Astrocyte of the cerebellum (primary cell): Measurements from ENCODE around the gene NPY5R.

Source experiments
- DNase-seq: peaks from one replicate; pipeline ENCODE4 v3.0.0-alpha.2; 2011; ENCODE audit warnings: low read depth
- H3K4me3 ChIP-seq: 2 replicates; pipeline ENCODE4 v1.5.1; 2011; ENCODE audit warnings: mild to moderate bottlenecking, low read depth, low read length, moderate library complexity
- in situ Hi-C: cut with HindIII; loops from 2 replicates; pipeline ENCODE4 v1.10.0; 2017; ENCODE audit warnings: low sequenced_read_pairs
- TF ChIP-seq, protein P1 (sequence below): IDR thresholded peaks from 2 replicates; pipeline ENCODE4 v1.5.1; 2012; ENCODE audit warnings: low read length, low read depth, moderate library complexity, mild to moderate bottlenecking; ENCODE audit errors: missing control alignments

Gene NPY5R

DNA sequence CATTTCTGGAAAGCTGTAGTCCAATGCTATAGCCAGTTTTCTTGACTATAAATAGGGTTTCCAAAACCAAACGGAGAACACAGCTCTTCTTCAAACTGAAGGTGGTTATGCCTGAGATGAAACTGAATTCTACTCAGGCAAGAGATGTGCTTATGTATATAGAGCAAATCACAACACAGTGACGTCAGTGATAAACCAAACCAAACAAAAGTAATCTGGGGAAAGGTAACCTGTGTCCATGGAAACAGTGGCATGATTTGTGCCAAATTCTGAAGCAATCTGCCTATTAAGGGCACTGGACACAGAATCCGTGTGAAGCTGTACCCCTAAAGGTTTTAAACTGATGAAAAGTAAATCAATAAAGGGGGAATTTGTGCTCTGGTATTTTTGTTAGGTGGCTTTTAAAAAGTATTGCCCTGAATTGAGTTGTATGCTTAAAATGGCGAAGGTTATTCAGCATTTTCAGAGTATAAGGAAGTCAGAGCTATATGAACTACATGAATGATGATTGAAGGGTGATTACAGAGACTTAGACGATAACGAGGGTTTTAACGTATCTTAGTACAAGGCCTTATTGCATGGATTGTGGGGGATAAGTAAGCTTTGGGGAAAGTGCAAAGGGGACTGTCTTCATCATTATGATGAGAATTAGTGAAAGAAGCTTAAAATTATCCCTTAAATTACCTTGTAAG lies 38.6 kb downstream of the NPY5R start:
- DNase-seq = no peak
- in situ Hi-C loops = no loop called here
- H3K4me3 ChIP-seq = no peak overlapping the region
- TF ChIP-seq, protein P1, sequence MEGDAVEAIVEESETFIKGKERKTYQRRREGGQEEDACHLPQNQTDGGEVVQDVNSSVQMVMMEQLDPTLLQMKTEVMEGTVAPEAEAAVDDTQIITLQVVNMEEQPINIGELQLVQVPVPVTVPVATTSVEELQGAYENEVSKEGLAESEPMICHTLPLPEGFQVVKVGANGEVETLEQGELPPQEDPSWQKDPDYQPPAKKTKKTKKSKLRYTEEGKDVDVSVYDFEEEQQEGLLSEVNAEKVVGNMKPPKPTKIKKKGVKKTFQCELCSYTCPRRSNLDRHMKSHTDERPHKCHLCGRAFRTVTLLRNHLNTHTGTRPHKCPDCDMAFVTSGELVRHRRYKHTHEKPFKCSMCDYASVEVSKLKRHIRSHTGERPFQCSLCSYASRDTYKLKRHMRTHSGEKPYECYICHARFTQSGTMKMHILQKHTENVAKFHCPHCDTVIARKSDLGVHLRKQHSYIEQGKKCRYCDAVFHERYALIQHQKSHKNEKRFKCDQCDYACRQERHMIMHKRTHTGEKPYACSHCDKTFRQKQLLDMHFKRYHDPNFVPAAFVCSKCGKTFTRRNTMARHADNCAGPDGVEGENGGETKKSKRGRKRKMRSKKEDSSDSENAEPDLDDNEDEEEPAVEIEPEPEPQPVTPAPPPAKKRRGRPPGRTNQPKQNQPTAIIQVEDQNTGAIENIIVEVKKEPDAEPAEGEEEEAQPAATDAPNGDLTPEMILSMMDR = no peak

DNA sequence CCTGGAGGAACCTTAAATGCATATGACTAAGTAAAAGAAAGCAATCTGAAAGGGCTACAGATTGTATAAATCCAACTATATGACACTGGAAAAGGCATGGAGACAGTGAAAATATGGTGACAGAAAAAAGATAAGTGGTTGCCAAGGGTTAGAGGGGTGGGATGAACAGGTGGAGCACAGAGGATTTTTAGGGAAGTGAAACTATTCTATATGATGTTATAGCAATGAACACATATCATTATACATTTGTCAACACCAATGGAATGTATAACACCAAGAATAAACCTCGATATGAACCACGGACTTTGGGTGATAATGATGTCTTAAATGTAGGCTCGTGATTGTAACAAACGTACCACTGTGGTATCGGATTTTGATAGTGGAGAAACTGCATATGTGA lies 40.7 kb downstream of the NPY5R start:
- TF ChIP-seq, protein P1 = no peak
- H3K4me3 ChIP-seq = no peak overlapping the region
- in situ Hi-C loops = no loop called here
- DNase-seq = no peak

DNA sequence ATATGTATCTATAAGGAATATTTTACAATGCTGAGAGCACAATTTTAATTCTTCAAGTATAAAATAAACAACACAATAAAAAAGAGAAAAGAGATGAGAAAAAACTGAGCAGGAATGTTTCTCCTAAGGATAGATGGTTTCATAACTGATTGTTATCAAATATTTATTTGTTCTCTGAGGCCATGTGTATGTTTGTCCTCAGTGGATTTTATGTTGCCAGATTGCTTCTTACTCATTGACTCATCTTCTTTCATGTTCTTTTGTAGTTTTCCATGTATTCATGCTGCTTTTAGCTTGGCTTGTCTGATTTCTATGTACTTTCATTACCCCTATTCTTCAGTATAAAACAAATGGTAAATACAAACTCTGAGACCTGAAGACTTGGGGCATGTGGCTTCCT lies 41.2 kb downstream of the NPY5R start:
- H3K4me3 ChIP-seq = no peak overlapping the region
- in situ Hi-C loops = no loop called here
- no peak for DNase-seq
- TF ChIP-seq, protein P1 = no peak

DNA sequence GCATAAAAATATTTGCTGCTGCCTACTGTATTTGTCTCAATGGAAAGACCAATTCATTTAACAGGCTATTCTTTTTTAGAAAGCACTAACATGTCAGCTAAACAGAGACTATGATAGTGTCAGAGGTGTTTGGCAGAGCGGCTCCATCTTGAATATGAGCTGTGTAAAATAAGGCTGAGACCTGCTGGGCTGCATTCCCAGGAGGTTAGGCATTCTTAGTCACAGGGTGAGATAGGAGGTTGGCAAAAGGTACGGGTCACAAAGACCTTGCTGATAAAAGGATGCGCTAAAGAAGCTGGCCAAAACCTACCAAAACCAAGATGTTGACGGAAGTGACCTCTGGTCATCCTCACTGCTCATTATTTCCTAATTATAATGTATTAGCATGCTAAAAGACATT lies 41.8 kb downstream of the NPY5R start:
- TF ChIP-seq, protein P1 = no peak
- DNase-seq = no peak
- no peak overlapping the region for H3K4me3 ChIP-seq
- in situ Hi-C loops = no loop called here

DNA sequence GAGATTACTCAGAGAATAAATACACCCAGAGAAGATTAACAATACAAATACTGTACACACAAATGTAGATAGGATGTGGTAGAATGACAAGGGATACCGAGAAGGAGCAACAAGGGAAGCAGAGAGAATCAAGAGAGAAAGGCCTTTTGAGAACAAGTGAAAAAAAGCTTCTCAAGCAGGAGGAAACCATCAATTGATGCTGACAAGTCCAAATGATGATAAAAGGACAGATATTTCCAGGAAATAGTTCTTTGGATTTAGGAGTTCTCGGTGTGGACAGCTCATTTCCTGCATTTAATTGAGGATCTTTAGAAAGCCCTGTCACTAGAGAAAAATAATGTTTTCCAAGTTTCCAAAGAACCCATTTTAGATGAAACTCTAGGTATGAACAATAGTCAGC lies 48.1 kb downstream of the NPY5R start:
- TF ChIP-seq, protein P1 = no peak
- in situ Hi-C loops = no loop called here
- H3K4me3 ChIP-seq = no peak overlapping the region
- no peak for DNase-seq

DNA sequence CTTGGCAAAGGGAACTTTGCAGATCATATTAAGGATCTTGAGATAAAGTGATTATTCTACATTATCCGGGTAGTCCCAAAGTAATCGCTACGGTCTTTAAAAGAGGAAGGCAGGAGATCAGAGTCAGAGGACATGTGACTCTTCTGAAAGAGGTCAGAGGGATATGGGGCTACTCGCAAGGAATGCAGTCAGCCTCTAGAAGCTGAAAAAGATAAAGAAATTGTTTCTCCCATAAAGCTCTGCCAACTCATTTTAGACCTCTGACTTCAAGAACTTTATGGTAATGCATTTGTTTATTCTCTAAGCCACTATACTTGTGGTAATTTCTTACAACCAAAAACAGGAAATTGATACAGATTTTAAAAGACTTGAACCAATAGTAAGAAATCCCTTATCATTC lies 48.6 kb downstream of the NPY5R start:
- DNase-seq = no peak
- TF ChIP-seq, protein P1 = no peak
- no peak overlapping the region for H3K4me3 ChIP-seq
- in situ Hi-C loops = no loop called here
